ENCODE results near the gene POLD3. TPM values are rescaled to one million over a fixed set of nuclear protein-coding genes. Genes with fewer than 3 reads are reported as not detected.

Gene POLD3
- total and polyA plus RNA-seq, 10 of the 15 experiments (the other 5 are each of a cell fraction or from before 2014, with no cell fraction given), result 23.8 to 63.7 (median 38.7) TPM

DNA sequence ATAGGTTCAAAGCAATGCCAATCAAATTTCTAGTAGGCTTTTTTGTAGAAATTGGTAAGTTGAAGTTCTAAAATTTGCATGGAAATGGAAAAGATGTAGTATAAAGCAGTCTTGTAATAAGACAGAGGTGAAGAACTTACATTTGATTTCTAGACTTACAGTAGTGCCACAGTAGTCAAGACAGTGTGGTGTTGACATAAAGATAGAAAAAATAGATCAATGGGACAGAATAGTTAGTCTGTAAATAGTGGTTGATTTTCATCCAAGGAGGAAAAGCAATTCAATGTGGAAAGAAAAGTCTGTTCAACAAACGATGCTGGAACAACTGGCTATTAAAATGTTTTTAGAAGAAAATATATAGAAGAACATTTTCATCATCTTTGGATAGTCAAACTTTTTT lies 70.9 kb downstream of the POLD3 start (continued):
- TF ChIP-seq, protein P1, sequence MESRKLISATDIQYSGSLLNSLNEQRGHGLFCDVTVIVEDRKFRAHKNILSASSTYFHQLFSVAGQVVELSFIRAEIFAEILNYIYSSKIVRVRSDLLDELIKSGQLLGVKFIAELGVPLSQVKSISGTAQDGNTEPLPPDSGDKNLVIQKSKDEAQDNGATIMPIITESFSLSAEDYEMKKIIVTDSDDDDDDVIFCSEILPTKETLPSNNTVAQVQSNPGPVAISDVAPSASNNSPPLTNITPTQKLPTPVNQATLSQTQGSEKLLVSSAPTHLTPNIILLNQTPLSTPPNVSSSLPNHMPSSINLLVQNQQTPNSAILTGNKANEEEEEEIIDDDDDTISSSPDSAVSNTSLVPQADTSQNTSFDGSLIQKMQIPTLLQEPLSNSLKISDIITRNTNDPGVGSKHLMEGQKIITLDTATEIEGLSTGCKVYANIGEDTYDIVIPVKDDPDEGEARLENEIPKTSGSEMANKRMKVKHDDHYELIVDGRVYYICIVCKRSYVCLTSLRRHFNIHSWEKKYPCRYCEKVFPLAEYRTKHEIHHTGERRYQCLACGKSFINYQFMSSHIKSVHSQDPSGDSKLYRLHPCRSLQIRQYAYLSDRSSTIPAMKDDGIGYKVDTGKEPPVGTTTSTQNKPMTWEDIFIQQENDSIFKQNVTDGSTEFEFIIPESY (IDR thresholded peaks at IDR 0.05), result no peak
- TF ChIP-seq EGR1 (IDR thresholded peaks at IDR 0.05; ENCODE audit: borderline replicate concordance in 1 of 2, low read depth in 2 of 2, low read length in 2 of 2), result no peak
- TF ChIP-seq, protein P2, sequence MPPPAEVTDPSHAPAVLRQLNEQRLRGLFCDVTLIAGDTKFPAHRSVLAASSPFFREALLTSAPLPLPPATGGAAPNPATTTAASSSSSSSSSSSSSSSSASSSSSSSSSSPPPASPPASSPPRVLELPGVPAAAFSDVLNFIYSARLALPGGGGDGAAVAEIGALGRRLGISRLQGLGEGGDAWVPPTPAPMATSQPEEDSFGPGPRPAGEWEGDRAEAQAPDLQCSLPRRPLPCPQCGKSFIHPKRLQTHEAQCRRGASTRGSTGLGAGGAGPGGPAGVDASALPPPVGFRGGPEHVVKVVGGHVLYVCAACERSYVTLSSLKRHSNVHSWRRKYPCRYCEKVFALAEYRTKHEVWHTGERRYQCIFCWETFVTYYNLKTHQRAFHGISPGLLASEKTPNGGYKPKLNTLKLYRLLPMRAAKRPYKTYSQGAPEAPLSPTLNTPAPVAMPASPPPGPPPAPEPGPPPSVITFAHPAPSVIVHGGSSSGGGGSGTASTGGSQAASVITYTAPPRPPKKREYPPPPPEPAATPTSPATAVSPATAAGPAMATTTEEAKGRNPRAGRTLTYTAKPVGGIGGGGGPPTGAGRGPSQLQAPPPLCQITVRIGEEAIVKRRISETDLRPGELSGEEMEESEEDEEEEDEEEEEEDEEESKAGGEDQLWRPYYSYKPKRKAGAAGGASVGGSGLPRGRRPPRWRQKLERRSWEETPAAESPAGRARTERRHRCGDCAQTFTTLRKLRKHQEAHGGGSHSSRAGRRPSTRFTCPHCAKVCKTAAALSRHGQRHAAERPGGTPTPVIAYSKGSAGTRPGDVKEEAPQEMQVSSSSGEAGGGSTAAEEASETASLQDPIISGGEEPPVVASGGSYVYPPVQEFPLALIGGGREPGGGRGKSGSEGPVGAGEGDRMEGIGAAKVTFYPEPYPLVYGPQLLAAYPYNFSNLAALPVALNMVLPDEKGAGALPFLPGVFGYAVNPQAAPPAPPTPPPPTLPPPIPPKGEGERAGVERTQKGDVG (CRISPR knock-in tag; IDR thresholded peaks at IDR 0.05), result no peak
- no peak for TF ChIP-seq WRNIP1 (IDR thresholded peaks at IDR 0.05; ENCODE audit: borderline replicate concordance, low read depth, low read length)
- TF ChIP-seq TCF7 (IDR thresholded peaks at IDR 0.05; ENCODE audit: borderline replicate concordance), result no peak
- no peak for TF ChIP-seq KAT2A (conservative IDR thresholded peaks at IDR 0.05; ENCODE audit: control insufficient read depth, low read depth, low read length)
- TF ChIP-seq FOXM1 (IDR thresholded peaks at IDR 0.05; ENCODE audit: low read depth, low read length), result no peak
